GM12801 (cell line): ENCODE data around the gene WWOX.

Experiments
- TF ChIP-seq, protein P1 (sequence below): IDR thresholded peaks from one replicate; pipeline ENCODE4 v1.5.1; 2011; ENCODE audit warnings: control low read depth; ENCODE audit not compliant: insufficient read length; ENCODE audit errors: extremely low read depth

The WWOX gene

DNA sequence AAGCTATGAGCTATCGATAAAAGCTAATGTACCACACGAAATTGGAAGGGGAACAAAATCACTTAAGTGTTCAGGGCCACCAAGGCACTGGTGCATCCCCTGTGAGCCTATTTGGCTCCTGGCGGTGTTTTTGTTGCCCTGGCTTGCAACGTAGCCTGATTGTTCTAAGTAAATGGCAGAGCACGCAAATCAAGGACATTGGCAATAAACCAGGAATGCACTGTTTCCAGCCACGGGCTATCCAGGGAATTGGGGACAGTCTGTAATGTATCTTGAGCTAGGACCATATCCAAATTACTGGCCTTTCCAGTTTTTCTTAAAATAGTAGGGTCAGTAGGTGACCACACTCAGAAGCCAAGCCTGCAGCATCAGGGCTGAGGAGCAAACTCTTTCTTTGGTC, 767.1 kb downstream of the WWOX start:
- TF ChIP-seq, protein P1, sequence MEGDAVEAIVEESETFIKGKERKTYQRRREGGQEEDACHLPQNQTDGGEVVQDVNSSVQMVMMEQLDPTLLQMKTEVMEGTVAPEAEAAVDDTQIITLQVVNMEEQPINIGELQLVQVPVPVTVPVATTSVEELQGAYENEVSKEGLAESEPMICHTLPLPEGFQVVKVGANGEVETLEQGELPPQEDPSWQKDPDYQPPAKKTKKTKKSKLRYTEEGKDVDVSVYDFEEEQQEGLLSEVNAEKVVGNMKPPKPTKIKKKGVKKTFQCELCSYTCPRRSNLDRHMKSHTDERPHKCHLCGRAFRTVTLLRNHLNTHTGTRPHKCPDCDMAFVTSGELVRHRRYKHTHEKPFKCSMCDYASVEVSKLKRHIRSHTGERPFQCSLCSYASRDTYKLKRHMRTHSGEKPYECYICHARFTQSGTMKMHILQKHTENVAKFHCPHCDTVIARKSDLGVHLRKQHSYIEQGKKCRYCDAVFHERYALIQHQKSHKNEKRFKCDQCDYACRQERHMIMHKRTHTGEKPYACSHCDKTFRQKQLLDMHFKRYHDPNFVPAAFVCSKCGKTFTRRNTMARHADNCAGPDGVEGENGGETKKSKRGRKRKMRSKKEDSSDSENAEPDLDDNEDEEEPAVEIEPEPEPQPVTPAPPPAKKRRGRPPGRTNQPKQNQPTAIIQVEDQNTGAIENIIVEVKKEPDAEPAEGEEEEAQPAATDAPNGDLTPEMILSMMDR = no peak

DNA sequence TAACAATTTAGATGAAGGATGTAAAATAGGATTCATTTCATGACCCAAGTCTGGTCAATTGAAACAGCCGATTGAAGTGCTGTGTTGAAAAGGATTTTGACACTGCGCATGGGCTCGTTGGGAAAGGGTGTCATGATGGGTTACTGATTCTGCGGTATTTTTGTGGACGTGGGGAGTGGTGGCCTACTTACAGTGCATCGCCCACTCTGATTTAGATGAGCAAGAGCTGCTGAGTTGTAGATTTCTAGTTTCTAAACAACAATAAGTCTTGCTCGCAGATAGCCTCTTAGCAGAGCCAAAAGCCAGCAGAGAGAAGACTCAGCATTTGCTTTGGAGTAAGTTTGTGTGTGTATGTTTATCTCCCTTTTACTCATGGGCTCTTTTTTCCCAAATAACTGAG, 770.0 kb downstream of the WWOX start:
- TF ChIP-seq, protein P1 = no peak

DNA sequence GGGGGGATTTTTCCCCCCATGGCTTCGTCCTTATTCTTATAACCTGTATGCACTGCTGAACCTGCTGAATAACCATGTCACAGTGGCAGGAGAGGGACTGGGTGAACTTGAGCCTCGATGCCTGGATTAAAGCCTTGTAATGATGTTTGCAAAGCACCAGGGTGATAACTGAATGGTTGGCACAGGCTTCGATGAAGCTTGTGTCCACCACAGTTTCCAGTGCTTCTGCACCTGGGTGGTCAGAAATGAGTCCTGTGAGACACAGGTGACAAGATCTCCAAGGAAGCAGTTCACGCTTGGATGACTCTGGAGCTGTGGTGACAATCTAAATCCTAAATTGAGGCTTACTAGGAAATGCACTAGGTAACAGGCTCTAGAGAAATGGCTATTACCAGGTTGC, 771.8 kb downstream of the WWOX start:
- TF ChIP-seq, protein P1 = no peak

DNA sequence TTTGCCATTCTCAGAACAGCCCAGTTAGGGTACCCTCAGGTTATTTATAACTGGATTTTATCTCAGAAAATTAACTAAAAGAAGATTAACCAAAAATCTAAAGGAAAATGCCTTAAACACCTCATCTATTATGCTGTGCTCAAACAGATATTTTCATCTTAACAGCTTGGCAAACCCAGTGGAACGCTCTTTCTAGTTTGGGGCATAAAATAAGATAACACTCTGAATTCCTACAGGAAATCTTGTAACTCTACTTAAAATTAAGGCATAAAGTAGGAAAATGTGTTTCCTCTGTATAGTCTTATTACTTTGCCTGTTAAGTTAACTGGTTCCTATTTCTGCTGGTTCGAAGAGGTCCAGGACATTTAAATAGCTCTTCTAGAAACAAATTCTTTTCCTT, 777.2 kb downstream of the WWOX start:
- TF ChIP-seq, protein P1 = no peak

DNA sequence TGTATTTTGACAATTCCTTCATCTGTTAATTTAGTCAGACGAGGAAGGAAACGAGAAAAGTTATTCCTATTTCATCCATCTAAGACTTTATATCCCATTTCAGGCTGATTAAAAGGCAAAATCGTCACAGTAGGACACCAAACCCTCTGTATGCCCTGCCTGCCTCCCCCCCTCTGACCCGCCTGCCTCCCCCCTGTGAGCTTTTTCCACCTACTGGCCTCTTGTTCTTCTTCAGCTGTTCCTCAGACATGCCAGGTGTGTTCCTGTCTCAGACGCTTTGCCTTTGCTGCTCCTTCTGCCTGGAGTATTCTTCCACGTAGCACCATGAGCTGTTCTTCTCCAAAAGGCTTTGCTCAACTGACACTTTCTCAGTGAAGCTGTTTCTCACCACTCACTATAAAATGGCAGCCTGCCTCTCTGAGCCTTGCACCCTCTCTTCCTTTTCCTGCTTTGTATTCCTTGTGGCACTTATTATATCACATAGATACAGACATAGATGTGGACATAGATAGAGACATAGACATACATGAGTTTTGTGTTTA, 777.7 kb downstream of the WWOX start:
- TF ChIP-seq, protein P1 = no peak

DNA sequence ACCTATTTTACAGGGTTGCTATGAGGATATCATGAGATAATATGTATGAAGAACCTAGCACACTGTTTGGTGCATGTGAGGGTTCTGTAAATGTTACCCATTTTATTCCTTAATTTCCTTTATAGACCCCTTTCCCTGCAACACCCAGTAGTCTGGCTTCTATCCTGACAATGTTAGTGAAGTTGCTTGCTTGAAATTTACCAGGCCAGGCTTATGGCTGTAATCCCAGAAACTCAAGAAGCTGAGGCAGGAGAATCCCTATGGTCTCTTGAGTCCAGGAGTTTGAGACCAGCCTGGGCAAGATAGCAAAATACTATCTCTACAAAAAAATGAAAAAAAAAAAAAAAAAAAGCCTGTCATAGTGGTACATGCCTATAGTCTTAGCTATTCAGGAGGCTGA, 779.1 kb downstream of the WWOX start:
- TF ChIP-seq, protein P1 = no peak

DNA sequence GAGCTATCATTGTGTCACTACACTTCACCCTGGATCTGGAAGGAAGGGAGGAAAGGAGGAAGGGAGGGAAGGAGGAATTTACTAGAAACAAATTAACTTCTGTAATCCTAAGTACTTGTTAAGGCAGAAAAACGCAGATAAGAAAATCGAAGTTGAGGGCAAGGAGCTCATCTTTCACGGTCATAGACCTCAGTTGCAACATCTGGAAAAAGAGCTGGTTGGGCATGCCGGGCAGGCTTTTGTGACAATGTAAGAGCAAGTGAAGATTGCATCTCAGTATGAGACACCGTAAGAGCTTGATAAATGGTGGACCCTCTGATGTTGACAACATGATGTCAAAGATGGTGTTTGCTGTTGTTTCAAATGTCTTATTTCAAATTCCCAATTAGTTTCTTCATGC, 779.6 kb downstream of the WWOX start:
- TF ChIP-seq, protein P1 = no peak
